GM12872 (cell line): Measurements from ENCODE around the gene COQ8B.

Experiments used
- TF ChIP-seq, protein P1 (sequence below): IDR thresholded peaks from 3 replicates; pipeline ENCODE4 v1.5.1; 2011; ENCODE audit warnings: low read depth, mild to moderate bottlenecking, low read length, moderate library complexity; ENCODE audit not compliant: insufficient read depth

COQ8B gene

DNA sequence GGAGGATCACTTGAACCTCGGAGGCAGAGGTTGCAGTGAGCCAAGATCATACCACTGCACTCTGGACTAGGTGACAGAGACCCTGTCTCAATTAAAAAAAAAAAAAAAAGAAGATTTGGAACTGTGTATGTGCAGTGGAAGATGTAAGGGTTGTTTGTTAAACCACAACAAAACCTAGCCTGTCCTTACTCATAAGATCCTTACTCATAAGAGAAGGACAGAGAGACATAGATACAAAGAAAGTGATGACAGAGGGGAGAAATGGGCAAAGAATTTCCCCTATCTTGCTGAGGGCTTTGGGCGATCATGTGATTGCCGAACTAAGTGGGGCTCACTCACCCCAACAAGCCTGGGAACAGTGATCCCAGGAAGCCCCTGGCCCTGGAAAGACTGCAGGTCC lies 8.2 kb upstream of the COQ8B start:
- TF ChIP-seq, protein P1, sequence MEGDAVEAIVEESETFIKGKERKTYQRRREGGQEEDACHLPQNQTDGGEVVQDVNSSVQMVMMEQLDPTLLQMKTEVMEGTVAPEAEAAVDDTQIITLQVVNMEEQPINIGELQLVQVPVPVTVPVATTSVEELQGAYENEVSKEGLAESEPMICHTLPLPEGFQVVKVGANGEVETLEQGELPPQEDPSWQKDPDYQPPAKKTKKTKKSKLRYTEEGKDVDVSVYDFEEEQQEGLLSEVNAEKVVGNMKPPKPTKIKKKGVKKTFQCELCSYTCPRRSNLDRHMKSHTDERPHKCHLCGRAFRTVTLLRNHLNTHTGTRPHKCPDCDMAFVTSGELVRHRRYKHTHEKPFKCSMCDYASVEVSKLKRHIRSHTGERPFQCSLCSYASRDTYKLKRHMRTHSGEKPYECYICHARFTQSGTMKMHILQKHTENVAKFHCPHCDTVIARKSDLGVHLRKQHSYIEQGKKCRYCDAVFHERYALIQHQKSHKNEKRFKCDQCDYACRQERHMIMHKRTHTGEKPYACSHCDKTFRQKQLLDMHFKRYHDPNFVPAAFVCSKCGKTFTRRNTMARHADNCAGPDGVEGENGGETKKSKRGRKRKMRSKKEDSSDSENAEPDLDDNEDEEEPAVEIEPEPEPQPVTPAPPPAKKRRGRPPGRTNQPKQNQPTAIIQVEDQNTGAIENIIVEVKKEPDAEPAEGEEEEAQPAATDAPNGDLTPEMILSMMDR: no peak

DNA sequence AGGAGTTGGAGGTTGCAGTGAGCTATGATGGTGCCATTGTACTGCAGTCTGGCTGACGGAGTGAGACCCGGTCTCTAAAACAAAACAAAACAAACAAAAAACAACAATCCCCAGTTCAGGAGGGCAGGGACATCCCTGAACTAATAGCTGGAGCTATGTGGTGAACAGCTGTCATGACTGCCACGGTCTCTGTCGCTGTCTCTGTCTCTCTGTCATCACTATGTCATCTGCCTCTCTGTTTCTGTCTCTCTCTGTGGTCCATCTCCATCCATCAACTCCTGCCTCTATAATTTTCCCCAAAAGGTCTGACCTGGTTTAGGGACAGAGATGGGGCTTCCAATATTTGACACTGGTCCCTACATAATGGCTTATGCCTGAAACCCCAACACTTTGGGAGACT lies 7.6 kb upstream of the COQ8B start:
- TF ChIP-seq, protein P1: no peak

DNA sequence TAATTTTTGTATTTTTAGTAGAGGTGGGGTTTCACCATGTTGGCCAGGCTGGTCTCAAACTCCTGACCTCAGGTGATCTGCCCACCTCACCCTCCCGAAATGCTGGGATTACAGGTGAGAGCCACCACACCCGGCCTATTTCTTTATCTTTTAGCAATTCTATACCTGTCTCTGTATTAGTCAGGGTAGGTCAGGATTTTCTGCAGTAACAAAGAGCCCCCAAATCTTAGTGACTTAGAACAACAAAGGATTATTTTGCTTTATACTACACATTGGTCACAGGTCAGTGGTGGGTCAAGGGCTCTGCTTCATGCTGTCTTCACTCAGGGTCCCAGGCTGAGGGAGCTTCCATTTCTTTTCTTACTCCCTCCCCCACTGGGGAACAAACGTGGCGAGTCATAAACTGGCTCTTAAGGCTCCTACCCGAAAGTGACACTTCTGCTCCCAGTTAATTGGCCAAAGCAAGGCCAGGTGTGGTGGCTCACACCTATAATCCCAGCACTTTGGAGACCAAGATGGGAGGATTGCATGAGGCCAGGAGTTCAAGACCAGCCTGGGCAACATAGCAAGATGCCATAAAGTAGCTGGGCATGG lies 7.1 kb upstream of the COQ8B start:
- TF ChIP-seq, protein P1: no peak

DNA sequence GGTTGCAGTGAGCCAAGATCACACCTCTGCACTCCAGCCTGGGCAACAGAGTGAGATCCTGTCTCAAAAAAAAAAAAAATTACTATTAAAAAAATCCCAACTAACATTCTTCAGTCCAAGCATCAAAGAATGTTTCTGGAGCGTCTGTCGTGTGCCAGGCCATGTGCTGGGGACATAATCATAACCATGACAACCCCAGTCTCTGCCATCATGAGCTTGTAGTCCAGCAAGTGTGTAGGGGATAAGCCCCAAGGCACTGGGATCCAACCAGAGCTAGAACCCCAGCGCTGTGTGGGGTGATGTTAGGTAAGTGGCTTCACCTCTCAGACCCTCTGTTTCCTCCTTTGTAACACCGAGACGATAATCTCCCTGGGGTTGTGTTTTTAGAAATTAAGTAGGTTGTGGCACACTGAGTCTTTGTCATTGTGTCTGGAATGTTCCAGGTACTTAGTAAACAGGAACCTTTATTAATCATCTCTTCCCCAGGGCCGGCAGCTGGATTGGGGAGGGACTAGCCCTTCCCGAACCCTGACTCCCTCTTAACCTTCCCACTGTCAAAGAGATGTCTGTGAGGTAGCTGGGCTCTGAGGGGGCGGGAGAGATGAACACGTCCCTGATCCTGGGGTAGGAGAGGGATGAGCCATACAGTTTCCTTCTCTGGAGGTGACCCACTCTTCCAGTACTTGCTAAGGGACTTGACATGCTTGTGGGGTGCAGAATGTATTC lies 5.4 kb upstream of the COQ8B start:
- TF ChIP-seq, protein P1: no peak

DNA sequence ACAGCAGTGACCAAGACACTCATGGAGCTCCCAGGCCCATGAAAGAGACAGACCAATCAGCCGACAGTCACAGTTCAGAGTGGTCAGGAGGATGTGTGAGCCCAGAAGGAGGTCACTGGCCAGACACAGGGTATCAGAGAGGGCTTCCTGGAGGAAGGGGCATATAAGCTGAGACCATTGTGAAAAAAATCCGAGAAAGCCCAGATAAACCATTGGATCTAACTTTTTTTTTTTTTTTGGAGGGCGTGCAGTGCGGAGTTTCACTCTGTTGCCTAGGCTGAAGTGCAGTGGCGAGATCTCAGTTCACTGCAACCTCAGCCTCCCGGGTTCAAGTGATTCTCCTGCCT lies 4.4 kb upstream of the COQ8B start:
- TF ChIP-seq, protein P1: no peak

DNA sequence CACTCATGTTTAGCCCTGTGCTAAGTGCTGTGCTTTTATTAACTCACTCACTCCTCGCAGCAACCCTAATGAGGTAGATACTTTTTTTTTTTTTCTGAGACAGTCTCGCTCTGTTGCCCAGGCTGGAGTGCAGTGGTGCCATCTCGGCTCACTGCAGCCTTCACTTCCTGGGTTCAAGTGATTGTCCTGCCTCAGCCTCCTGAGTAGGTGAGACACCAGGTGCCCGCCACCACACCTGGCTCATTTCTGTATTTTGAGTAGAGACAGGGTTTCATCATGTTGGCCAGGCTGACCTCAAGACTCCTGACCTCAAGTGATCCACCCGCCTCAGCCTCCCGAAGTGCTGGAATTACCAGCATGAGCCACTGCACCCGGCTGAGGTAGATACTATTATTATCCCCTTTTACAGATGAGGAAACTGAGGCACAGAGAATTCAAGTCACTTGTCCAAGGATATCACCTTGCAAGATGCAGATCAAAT lies 2.8 kb upstream of the COQ8B start:
- TF ChIP-seq, protein P1: no peak

DNA sequence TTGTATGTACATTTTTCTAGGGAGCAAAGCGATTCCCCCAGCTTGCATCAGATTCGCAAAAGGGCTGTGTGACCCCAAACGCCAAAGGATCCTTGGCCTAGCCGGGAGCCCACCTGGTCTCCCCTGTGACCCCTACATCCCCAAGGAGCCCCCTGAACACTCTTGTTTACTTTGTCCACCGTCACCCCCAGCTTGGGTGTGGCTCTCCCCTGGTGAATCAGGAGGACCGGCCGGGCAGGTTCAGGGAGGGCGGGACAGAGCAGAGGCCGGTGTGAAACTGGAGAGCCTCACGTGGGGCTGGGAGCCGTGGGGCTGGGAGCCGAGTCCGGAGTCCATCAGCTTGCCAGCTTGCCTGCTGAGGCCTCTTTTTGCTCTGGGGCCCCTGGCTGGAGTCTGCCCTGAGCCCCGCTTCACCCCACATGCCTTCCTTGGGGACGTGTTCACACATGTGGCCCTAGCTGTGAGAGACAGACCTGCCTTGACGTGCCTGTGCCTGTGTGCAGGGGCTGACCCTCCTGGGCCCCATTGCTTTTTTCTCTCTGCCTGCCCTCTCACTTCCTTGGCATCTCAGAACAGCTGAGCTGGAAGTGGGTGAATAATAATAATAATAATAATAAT lies 2.2 kb upstream of the COQ8B start:
- TF ChIP-seq, protein P1: no peak
